PC-9 (cell line): ENCODE results near the gene ADAMTSL5.

Experiments used
- EZH2 ChIP-seq: fragments of 200-600 bp; sonication (generic); IDR thresholded peaks from 2 replicates; pipeline ENCODE4 v1.8.0; 2017; ENCODE audit warnings: antibody characterized with exemption, low read depth
- TF ChIP-seq, protein P1 (sequence below): fragments of 200-600 bp; sonication (generic); conservative IDR thresholded peaks from 2 replicates; pipeline ENCODE4 v1.6.1; 2017; ENCODE audit warnings: mixed run types, antibody characterized with exemption, mild to moderate bottlenecking, moderate library complexity

DNA sequence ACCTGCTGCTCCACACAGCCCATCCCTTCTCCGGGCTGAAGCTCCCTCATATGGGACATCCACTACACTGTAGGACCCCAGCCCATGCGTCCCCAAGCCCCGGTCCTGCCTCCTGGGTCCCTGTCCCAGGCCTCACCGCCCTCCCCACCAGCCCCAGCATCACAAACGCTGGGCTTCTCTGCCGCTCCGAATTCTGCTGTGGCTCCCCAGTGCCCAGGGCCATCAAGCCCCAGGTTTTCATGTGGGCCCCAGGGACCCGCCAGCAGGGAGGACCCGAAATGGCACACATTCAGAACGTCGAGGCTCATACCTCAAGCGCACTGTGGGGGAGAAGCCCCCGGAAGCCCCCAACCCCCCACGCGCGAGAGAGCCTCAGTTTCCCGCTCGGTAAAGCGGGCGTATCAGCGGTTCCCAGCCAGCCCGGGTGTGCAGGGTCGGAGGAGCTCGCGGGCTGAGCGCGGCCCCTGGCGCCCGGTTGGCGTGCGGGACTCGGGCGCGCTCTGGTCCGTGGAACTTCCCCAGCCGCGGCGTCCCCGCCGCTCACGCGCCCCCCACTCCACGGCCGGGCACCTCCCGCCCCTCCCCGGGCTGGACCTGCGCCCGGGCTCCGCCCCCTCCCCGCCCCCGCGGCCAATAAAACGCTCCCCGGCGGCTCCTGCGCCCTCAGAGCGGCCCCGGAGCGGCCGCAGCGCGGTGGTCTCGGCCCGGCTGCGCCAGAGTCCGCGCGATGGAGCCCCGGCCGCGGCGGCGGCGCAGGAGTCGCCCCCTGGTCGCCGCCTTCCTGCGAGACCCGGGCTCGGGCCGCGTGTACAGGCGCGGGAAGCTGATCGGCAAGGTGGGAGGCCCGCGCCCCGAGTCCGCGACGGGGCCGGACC is 10.8 kb upstream of the ADAMTSL5 start, which contains the start of gene PLK5:
- TF ChIP-seq, protein P1, sequence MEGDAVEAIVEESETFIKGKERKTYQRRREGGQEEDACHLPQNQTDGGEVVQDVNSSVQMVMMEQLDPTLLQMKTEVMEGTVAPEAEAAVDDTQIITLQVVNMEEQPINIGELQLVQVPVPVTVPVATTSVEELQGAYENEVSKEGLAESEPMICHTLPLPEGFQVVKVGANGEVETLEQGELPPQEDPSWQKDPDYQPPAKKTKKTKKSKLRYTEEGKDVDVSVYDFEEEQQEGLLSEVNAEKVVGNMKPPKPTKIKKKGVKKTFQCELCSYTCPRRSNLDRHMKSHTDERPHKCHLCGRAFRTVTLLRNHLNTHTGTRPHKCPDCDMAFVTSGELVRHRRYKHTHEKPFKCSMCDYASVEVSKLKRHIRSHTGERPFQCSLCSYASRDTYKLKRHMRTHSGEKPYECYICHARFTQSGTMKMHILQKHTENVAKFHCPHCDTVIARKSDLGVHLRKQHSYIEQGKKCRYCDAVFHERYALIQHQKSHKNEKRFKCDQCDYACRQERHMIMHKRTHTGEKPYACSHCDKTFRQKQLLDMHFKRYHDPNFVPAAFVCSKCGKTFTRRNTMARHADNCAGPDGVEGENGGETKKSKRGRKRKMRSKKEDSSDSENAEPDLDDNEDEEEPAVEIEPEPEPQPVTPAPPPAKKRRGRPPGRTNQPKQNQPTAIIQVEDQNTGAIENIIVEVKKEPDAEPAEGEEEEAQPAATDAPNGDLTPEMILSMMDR = no peak
- TF ChIP-seq EZH2 = no peak
